Activated naive CD8-positive, alpha-beta T cell treated with anti-CD3 and anti-CD28 coated beads for 36 hours (primary cell): ENCODE measurements around the gene PRKAG2. TPM values are rescaled to one million over a fixed set of nuclear protein-coding genes. Genes with fewer than 3 reads are reported as not detected.

Source experiments
- DNase-seq: peaks from one replicate; pipeline ENCODE4 v3.0.0; 2021
- H3K27ac Mint-ChIP-seq: one replicate; pipeline ENCODE4 v1.8.0; 2022; ENCODE audit warnings: mild to moderate bottlenecking, moderate library complexity, mixed read lengths
- H3K27me3 Mint-ChIP-seq: one replicate; pipeline ENCODE4 v1.8.0; 2022; ENCODE audit warnings: mild to moderate bottlenecking, mixed read lengths
- H3K36me3 Mint-ChIP-seq: one replicate; pipeline ENCODE4 v1.8.0; 2021; ENCODE audit warnings: mild to moderate bottlenecking, mixed read lengths
- H3K4me1 Mint-ChIP-seq: one replicate; pipeline ENCODE4 v1.8.0; 2021; ENCODE audit warnings: mixed read lengths
- H3K4me3 Mint-ChIP-seq: one replicate; pipeline ENCODE4 v1.8.0; 2022; ENCODE audit warnings: mild to moderate bottlenecking, moderate library complexity, mixed read lengths
- H3K9me3 Mint-ChIP-seq: one replicate; pipeline ENCODE4 v1.8.0; 2022; ENCODE audit warnings: mixed read lengths
- total RNA-seq, 2 experiments: library from RNA; stranded (reverse); gene quantifications; one replicate each; pipeline ENCODE4 v1.2.3, GENCODE V29; 2021

The PRKAG2 gene
- total RNA-seq, 2 experiments from 2014 or later = 18.7 to 19.4 TPM

- Mint-ChIP-seq H3K9me3 (no peaks in the 10 kb centered on the region), H3K36me3 (peaks cover 27% of the 10 kb centered on the region), H3K4me1 (peaks cover 66% of the 10 kb centered on the region), H3K27me3 (no peaks in the 10 kb centered on the region), H3K27ac (no peak overlapping the region), H3K4me3 (no peak overlapping the region)
- DNase-seq = no peak
Measured at GRCh38 chr7:151511946-151512345, 365.0 kb downstream of the PRKAG2 start.

GRCh38 chr7:151511270-151511669 is 365.6 kb downstream of the PRKAG2 start:
- Mint-ChIP-seq H3K27me3 (no peaks in the 10 kb centered on the region), H3K4me3 (no peak overlapping the region), H3K4me1 (peaks cover 64% of the 10 kb centered on the region), H3K27ac (no peak overlapping the region), H3K9me3 (no peaks in the 10 kb centered on the region), H3K36me3 (peaks cover 27% of the 10 kb centered on the region)
- no peak for DNase-seq

DNA sequence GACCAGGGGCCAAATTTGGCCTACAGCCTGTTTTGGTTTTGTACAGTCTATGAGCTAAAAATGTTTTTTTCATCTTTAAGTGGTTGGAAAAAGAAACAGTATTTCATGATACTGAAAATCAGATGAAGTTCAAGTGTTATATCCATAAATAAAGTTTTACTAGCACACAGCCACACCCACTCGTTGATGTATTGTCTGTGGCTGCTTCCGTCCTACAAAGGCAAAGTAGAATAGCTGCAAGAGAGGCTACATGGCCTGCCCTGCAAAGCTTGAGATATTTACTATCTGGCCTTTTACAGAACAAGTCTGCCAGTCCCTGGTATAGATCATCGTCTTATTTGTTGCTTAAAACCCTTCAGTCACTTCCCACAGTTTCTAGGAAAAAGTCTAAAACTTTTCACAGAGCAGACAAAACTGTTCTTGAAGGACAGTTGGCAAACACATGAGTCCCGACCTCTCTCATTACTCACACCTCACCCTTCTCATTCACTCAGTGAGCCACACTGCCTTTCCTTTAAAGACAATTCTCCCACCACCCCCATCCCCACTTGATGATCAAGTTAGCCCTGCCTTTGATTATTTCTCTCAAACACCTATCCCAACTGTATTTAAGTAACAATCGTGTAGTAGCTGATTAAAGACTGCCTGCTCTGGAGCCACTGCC is 367.1 kb downstream of the PRKAG2 start:
- Mint-ChIP-seq H3K27me3 (no peaks in the 10 kb centered on the region), H3K4me3 (no peak overlapping the region), H3K36me3 (peaks cover 27% of the 10 kb centered on the region), H3K4me1 (peaks cover 61% of the 10 kb centered on the region), H3K27ac (no peak overlapping the region), H3K9me3 (no peaks in the 10 kb centered on the region)
- no peak for DNase-seq

- no peaks in the 10 kb centered on the region for H3K9me3 Mint-ChIP-seq
- H3K36me3 Mint-ChIP-seq = peaks cover 22% of the 10 kb centered on the region
- no peak overlapping the region for H3K27ac Mint-ChIP-seq
- no peaks in the 10 kb centered on the region for H3K27me3 Mint-ChIP-seq
- peaks cover 56% of the 10 kb centered on the region for H3K4me1 Mint-ChIP-seq
- no peak for DNase-seq
- no peak overlapping the region for H3K4me3 Mint-ChIP-seq
Measured at GRCh38 chr7:151508991-151509390, 367.9 kb downstream of the PRKAG2 start.

DNA sequence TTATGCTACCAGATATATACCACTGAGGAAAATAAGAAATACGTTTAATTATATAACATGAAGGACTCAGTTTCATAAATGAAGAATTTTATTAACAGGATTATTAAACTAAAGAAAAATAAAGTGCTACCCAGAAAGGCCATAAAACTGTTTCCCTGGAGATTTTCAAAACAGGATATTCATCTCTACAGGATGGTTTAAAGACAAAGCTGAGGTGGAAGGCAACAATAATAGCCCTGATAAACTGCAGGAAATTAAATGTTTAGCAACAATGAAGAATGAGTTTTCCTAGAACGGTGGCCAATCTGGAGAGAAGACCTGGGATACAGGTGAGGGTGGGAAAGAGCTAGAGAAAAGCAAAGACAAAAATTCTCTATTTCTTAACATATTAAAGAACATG is 369.1 kb downstream of the PRKAG2 start:
- no peaks in the 10 kb centered on the region for H3K27me3 Mint-ChIP-seq
- H3K9me3 Mint-ChIP-seq = no peaks in the 10 kb centered on the region
- DNase-seq = no peak
- H3K4me3 Mint-ChIP-seq = no peak overlapping the region
- H3K4me1 Mint-ChIP-seq = peaks cover 47% of the 10 kb centered on the region
- H3K36me3 Mint-ChIP-seq = peaks cover 12% of the 10 kb centered on the region
- H3K27ac Mint-ChIP-seq = no peak overlapping the region

DNA sequence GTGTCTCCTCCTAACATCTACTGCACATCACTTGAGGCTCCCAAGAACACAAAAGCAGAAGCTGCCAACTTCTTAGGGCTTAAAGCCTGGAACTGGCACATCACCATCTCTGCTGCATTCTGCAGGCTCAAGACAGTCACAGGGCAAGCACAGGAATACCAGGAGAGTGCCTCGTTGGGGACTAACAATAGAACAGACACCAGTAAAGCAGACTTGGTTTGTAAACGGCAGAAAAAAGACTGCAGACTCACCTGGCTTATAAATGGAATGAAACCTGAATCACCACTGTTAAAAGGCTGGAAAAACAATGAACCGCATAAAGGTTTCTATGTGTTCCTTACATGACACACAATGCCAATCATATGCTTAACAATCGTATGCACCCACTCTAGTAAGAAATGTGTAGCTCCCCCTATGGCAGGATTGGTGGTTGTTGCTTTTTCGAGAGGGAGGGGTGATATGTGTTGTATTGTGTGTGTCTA is 370.0 kb downstream of the PRKAG2 start:
- H3K36me3 Mint-ChIP-seq = peaks cover 15% of the 10 kb centered on the region
- H3K4me3 Mint-ChIP-seq = no peak overlapping the region
- peaks cover 44% of the 10 kb centered on the region for H3K4me1 Mint-ChIP-seq
- no peak for DNase-seq
- H3K9me3 Mint-ChIP-seq = no peaks in the 10 kb centered on the region
- no peaks in the 10 kb centered on the region for H3K27me3 Mint-ChIP-seq
- no peak overlapping the region for H3K27ac Mint-ChIP-seq

Other genes with a start within 250 kb of the PRKAG2 start
- not detected for gene GALNTL5, start 79.3 kb upstream of the PRKAG2 start, total RNA-seq
- gene GALNT11, start 148.6 kb upstream of the PRKAG2 start, total RNA-seq = 10 to 100 TPM; 18.6 to 19.0 TPM